ENCODE results near the gene CCDC73. TPM values are rescaled to one million over a fixed set of nuclear protein-coding genes. Genes with fewer than 3 reads are reported as not detected.
"Not testable (repeated sequence)": the region's sequence is repeated elsewhere in the genome, so short reads cannot be mapped to it uniquely, and the experiment has no call there.

Gene CCDC73
- total RNA-seq, 4 donors from 2014 or later: 0.15 to 0.27 TPM; not detected in 2

DNA sequence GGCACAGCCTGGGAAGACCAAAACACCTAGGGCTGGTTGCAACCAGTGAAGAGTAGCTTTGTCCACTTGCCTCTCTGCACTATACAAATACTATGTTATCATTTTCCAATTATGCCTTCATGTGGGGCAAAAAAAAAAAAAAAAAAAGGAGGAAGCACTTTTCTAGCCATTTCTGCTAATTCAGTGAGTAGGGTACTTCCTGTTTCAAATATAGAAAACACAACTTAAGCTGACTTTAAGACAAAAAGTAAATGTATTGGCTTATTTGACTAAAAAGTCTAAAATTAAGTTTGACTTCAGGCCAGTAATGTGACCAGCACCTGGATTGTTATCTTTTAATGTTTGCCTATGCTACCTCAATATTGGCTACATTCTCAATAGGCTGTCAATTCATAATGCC lies 15.3 kb downstream of the CCDC73 start:
- DNase-seq: no peak
- no peaks in the 10 kb centered on the region for H3K4me1 ChIP-seq
- TF ChIP-seq POLR2A (IDR thresholded peaks at IDR 0.05): no peak
- TF ChIP-seq, protein P1, sequence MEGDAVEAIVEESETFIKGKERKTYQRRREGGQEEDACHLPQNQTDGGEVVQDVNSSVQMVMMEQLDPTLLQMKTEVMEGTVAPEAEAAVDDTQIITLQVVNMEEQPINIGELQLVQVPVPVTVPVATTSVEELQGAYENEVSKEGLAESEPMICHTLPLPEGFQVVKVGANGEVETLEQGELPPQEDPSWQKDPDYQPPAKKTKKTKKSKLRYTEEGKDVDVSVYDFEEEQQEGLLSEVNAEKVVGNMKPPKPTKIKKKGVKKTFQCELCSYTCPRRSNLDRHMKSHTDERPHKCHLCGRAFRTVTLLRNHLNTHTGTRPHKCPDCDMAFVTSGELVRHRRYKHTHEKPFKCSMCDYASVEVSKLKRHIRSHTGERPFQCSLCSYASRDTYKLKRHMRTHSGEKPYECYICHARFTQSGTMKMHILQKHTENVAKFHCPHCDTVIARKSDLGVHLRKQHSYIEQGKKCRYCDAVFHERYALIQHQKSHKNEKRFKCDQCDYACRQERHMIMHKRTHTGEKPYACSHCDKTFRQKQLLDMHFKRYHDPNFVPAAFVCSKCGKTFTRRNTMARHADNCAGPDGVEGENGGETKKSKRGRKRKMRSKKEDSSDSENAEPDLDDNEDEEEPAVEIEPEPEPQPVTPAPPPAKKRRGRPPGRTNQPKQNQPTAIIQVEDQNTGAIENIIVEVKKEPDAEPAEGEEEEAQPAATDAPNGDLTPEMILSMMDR (IDR thresholded peaks at IDR 0.05): no peak
- no peak overlapping the region for H3K4me3 ChIP-seq (replicated peaks in 1 of 3)
- no peaks in the 10 kb centered on the region for H3K36me3 ChIP-seq
- no peak overlapping the region for H3K27ac ChIP-seq
- intact Hi-C loops (cut with DNase I): no loop called here
- H3K27me3 ChIP-seq: no peaks in the 10 kb centered on the region
- H3K9me3 ChIP-seq: no peaks in the 10 kb centered on the region

DNA sequence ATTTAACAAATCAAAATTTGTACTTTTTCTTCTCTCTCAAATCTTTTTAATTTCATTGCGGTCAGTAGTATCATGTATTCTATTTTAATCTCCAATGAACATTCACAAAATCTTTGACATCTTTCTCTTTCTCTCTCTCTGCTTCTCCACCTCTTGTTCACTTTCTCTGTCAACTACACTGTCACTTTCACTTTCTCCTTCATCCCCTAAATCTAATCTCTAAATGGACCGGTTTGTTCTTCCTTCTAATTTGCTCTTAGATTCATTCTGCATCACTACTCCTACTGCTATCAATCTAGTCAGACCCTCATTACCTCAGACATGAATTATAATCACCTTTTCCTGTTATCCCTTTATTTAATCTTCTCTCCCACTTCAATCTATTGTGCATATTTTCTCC lies 18.6 kb downstream of the CCDC73 start:
- TF ChIP-seq POLR2A (IDR thresholded peaks at IDR 0.05): no peak
- TF ChIP-seq, protein P1 (IDR thresholded peaks at IDR 0.05): no peak
- no peaks in the 10 kb centered on the region for H3K9me3 ChIP-seq
- no peaks in the 10 kb centered on the region for H3K36me3 ChIP-seq
- H3K27ac ChIP-seq: no peak overlapping the region
- 74 to 75% methylated on average over 2 of the region's 2 CpGs for WGBS, 2 donors
- no peak for DNase-seq
- H3K4me3 ChIP-seq (replicated peaks in 1 of 3): no peak overlapping the region
- H3K27me3 ChIP-seq: no peaks in the 10 kb centered on the region
- intact Hi-C loops (cut with DNase I): no loop called here
- no peaks in the 10 kb centered on the region for H3K4me1 ChIP-seq

DNA sequence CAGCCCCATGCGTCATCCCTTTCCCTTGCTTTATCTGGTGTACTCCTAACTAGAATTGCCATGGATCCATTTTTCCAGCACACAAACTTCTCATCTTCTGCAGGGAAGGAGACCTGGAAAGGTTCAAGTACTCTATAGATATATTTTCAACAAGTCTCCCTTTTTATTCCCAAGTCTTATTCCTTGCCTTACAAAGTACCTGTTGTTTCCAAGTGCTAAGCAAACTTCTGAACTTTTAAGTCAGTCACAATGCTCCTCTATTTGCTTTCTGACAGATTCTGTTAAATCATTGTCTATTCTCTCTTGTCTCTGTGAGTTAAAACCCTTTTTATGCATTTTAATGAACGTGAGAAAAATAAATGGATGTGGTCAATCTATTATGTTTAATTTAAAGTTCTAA lies 20.4 kb downstream of the CCDC73 start:
- Histone ChIP-seq H3K27ac (no peak overlapping the region), H3K27me3 (no peaks in the 10 kb centered on the region), H3K4me1 (no peaks in the 10 kb centered on the region), H3K36me3 (no peaks in the 10 kb centered on the region), H3K9me3 (no peaks in the 10 kb centered on the region), H3K4me3 (replicated peaks in 1 of 3) (no peak overlapping the region)
- 62 to 78% methylated on average over 2 of the region's 2 CpGs for WGBS, 2 donors
- no peak for TF ChIP-seq POLR2A (IDR thresholded peaks at IDR 0.05)
- TF ChIP-seq, protein P1 (IDR thresholded peaks at IDR 0.05): no peak
- no peak for DNase-seq
- intact Hi-C loops (cut with DNase I): no loop called here

DNA sequence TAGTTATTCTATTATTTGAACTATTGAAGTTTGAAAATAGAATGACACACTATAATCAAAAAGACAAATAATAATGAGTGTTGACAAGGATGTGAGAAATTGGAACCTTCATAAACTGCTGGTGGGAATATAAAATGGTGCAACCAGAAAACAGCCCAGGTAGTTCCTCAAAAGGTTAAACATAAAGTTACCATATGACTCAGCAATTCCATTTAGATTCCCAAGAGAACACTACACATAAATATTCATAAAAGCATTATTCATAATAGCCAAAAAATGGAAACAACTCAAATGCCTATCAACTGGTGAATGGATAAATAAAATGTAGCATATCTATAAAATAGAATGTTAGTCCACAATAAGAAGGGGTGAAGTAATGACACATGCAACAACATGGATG lies 21.7 kb downstream of the CCDC73 start:
- TF ChIP-seq POLR2A (IDR thresholded peaks at IDR 0.05): no peak
- TF ChIP-seq, protein P1 (IDR thresholded peaks at IDR 0.05): no peak
- DNase-seq: no peak
- intact Hi-C loops (cut with DNase I): no loop called here

DNA sequence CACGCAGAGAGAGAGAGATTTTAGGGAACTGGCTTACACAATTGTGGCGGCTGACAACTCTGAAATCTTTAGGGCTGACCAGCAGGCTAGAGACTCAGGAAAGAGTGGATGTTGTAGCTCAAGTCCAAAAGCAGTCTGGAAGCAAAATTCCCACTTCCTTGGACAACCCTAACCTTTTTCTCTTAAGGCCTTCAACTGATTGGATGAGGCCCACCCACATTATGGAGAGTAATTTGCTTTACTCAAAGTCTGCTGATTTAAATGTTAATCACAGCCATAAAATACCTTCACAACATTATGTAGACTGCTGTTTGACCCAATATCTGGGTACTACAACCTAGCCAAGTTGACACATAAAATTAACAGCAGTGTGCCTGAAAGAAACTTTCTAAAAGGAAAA lies 32.7 kb downstream of the CCDC73 start:
- DNase-seq; H3K4me3 ChIP-seq (replicated peaks in 1 of 3); H3K9me3 ChIP-seq; intact Hi-C loops (cut with DNase I); H3K4me1 ChIP-seq; H3K27me3 ChIP-seq; H3K27ac ChIP-seq; H3K36me3 ChIP-seq: not testable (repeated sequence)
- 88 to 89% methylated on average over 2 of the region's 2 CpGs for WGBS, 2 donors

More for the DNA sequence above, 21.7 kb downstream of the CCDC73 start:
- no peaks in the 10 kb centered on the region for H3K36me3 ChIP-seq
- H3K27me3 ChIP-seq: no peaks in the 10 kb centered on the region
- no peak overlapping the region for H3K4me3 ChIP-seq (replicated peaks in 1 of 3)
- H3K27ac ChIP-seq: no peak overlapping the region
- no peaks in the 10 kb centered on the region for H3K4me1 ChIP-seq
- H3K9me3 ChIP-seq: no peaks in the 10 kb centered on the region

DNA sequence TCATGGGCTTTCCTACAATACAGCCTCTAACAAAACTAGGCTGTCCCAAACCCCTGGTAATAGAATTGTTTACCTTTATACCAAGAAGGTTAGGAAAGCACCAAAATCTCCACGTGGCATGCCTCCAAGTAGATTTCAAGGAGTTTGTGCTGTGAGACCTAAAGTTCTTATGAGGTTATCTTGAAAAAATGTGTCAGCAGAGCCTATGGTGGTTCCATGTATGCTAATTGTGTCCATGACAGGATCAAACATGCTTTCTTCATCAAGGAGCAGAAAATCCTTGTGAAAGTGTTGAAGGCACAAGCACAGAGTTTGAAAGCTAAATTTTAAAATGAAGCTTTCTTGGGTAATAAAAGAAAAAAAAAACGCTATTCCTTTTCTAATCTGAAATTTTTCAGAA lies 36.2 kb downstream of the CCDC73 start:
- Histone ChIP-seq H3K4me3 (replicated peaks in 1 of 3) (no peak overlapping the region), H3K27ac (no peak overlapping the region), H3K4me1 (no peaks in the 10 kb centered on the region), H3K9me3 (no peaks in the 10 kb centered on the region), H3K36me3 (no peaks in the 10 kb centered on the region), H3K27me3 (no peaks in the 10 kb centered on the region)
- DNase-seq: no peak
- intact Hi-C loops (cut with DNase I): no loop called here
- WGBS, 2 donors: 60 to 63% methylated on average over 2 of the region's 2 CpGs
- no peak for TF ChIP-seq POLR2A (IDR thresholded peaks at IDR 0.05)
- TF ChIP-seq, protein P1 (IDR thresholded peaks at IDR 0.05): no peak

DNA sequence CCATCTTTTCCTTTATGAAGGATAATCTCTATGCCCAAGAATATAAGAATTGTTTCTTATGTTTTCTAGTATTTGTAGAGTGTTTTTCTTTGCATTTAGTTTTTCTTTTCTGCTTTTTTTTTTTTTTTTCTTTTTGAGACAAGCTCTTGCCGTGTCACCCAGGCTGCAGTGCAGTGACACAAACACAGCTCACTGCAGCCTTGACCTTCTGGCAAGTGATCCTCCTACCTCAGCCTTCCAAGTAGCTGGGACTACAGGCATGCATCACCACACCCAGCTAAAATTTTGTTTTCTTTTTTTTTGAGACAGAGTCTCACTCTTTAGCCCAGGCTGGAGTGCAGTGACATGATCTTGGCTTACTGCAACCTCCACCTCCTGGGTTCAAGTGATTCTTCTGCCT lies 41.3 kb downstream of the CCDC73 start:
- DNase-seq; H3K9me3 ChIP-seq; H3K4me3 ChIP-seq (replicated peaks in 1 of 3); H3K4me1 ChIP-seq; intact Hi-C loops (cut with DNase I); H3K27ac ChIP-seq; H3K27me3 ChIP-seq; H3K36me3 ChIP-seq: not testable (repeated sequence)
- 75 to 83% methylated on average over 1 of the region's 1 CpG for WGBS, 2 donors

All from thyroid gland (tissue), 4 donors.